HG03064 (cell line): ENCODE measurements around the gene CDH15.

Source experiments
- ATAC-seq: cut with Tn5 transposase; IDR thresholded peaks from one replicate; pipeline ENCODE4 v1.9.1; 2021; ENCODE audit warnings: low read depth; ENCODE audit not compliant: unreplicated experiment

Gene CDH15

DNA sequence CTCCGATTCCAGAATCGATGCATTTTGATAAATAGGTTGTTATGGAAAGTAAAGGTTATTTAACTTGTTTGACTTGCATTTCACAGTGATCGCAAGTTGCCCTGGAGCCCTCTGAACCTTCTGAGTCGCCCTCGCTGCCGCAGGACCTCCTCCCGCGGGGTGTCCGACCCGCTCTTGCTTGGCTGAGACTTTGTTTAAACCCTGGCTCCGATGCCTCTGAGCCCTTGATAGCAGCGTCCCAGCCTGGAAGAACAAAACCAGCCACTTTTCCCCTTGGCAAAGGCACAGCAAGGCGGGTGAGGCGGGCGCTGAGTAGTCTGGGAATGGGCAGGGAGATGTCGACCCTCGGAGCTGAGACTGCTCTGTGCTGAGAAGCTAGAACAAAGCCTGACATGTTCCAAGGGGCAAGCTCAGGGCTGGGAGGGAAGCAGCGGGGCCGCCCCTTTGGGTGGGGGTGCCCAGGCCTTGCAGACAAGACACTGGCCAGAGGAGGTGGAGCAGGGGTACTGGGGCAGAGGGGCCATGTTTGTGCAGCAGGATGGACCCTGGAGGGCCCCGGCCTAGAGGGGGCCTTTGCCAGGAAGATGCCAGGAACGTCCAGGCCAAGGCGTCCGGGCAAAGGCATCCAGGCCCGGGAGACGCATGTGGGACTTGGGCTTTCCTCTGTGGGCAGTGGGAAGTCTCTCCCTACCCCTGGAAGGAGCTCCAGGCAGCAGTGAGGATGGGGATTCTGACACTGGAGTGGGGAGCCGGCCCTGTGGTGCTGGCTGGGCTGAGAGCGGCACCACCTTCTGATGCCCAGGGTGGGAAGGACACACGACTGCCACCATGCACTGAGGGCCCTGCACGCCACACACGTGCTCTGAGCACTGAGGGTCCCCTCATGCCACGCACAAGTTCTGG lies 30.3 kb upstream of the CDH15 start:
- no peak for ATAC-seq

DNA sequence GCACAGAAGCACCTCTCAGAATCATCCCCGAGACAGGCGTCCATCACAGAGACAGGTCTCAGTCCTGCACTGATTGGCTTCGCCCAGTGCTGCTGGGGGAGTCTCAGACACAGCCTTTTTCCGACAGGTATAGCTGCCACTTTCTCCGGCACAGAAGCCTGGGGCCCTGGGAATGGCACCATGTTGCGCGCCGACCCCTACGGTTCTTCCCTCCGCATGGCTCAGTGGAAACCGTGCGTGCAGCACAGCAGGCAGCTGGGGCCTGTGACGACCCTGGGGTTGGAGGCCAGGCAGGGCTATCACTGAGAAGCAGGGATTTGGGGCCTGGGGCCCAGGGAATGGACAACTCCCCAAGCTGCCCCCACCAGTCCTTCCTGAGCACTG lies 29.7 kb upstream of the CDH15 start:
- no peak for ATAC-seq

DNA sequence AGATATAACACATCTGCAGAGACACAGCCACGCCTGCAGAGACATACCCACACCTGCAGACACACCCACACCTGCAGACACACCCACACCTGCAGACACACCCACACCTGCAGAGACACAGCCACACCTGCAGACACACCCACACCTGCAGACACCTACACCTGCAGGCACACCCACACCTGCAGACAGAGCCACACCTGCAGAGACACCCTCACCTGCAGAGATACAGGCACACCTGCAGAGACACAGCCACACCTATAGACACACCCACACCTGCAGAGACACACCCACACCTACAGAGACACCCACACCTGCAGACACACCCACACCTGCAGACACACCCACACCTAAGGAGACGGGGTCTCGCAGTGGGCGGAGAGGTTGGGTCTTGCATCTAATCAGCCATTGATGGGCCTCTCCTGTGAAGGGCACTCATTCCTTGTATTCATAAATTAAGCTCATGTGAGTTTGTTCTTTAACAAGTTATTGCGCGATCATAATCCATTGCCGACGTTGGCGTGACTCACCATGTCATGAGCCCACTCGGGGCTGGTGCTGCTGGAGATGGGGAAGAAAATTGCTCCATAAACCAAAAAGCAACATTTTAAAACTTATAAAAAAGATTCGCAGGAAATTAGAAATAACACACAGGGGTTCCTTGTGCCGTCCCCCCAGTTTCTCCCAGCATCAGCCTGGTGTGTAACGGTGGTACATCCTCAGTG lies 28.9 kb upstream of the CDH15 start:
- no peak for ATAC-seq

DNA sequence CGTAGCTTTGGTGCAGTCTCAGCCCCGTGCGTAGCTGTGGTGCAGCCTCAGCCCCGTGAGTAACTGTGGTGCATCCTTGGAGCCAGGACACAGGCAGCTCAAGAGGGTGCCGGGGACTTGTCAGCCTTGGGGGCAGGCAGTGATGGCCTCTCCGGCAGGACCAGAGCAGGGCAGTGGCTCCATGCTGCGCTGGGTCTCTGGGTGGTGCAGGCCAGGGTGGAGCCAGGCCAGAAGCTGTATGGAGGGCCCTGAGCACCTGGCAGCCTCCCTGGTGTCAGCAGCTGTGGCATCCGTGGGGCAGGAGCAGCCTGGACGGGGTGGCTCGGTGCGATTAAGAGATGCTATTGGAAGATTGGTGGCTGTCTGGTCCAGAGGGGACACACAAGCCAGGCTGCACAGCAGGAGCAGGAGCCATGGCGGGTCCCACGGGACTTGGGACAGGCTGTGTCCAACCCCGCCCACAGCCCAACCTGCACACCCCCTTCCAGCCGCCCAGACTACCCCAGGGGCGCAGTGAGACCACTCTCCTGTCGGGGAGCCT lies 28.3 kb upstream of the CDH15 start:
- no peak for ATAC-seq

GRCh38 chr16:89143911-89144675 lies 27.5 kb upstream of the CDH15 start:
- no peak for ATAC-seq

DNA sequence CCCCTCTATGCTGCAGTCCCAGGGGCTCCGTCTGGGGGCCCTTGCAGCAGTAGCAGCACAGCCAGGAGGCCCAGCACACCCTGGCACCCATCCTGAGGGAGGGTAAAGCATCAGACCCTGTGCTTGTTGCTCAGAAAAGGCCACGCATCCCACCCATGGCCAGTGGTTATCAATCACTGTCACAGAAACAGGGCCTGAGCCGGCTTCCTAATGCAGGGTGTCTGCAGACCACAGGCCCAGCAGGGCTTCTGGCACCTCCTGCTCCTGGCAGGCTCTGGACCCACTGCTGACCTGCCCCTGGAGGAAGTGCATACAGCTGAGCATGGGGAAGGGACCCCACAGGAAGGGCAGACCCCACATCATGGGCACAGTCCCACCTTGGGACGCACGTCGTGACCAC lies 26.9 kb upstream of the CDH15 start:
- ATAC-seq = no peak

GRCh38 chr16:89145406-89146161 lies 26.0 kb upstream of the CDH15 start:
- no peak for ATAC-seq

DNA sequence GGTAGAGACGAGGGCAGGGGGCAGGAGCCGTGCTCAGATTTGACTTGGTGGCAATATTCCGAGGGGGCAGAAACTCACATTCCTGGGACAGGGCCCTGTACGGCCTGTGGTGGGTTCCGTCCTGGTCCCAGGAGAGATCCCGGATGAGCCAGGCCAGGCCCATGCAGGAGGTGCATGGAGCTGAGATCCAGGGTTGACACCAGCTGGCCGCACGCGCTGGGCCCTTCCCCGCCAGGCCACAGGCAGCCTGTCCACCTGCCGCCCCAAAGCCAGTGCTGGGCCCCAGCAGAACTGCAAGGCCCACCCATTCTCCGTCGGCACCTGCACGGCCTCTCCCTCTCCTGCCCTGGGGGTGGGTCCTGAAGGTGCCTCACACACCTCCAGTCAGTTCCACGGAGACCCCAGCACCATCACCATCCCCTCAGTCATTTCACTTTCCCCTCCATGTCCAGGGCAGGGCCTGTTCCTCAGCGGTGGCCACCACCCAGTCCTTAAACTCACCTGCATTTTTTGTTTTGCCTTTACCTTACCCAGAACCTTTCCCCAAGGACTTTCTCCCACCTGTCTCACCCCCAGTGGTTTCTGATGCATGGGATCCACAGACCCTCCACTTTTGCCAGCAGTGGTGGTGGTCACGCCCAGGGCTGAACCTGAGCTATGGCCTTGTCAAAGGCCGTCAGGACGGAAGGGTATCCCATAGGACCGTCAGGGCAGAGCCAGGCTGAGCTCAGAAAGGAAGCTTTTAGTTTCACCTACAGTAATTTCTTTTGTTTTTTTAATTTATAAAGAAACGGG lies 25.1 kb upstream of the CDH15 start:
- no peak for ATAC-seq

GRCh38 chr16:89147085-89147817 lies 24.3 kb upstream of the CDH15 start:
- no peak for ATAC-seq

- ATAC-seq = no peak
Measured at GRCh38 chr16:89149386-89149785, 22.2 kb upstream of the CDH15 start.

DNA sequence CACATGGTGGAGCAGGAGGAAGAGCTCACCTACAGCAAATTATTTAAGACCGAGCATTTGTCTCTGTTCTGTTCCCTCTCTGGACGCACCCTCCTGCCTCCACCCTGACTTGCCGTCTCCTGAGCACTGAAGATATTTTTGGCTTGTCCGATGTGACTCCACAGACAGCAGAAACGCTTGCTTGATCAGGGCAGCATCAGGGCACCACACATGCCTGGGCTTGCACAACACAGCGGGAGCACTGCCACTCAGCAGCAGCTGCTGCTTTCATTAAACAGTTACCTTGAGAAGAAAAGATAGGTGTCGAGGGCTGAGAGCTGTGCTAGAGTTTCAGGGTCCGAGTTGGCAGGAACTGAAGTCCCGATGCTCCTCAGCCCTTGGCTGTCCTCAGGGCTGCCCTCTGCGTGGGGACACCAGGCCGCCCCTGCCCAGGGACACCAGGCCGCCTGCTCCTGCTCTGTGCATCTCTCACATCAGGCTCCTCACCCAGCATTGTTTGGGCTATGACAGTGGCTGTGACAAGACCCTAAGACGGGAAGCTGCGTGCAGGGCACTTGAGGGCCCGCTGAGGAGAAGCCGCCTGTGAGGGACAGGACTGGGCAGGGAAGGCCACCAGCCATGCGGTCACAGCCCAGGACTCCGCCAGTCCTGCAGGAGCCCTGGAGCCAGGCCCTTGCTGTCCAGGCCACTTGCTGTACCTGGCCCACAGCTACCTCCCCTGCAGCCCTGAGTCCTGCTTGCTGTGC lies 21.3 kb upstream of the CDH15 start:
- no peak for ATAC-seq

DNA sequence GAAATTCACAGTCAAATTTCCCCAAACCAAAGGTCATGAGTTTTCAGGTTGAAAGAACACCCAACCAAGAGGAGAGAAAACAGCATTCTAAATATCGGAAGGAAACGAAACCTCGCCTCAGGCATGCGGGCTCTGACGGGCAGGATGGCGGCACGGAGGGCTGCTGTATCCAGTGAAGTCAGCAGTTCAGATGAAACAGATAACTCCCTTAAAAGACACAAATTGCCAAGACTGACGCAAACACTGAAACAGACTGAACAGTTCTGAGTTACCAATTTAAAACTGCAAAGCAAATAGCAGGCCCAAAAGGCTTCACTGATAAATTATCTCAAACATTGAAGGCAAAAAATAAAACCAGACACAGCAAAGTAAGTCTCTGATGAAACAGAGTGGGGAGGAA lies 20.6 kb upstream of the CDH15 start:
- ATAC-seq = no peak

DNA sequence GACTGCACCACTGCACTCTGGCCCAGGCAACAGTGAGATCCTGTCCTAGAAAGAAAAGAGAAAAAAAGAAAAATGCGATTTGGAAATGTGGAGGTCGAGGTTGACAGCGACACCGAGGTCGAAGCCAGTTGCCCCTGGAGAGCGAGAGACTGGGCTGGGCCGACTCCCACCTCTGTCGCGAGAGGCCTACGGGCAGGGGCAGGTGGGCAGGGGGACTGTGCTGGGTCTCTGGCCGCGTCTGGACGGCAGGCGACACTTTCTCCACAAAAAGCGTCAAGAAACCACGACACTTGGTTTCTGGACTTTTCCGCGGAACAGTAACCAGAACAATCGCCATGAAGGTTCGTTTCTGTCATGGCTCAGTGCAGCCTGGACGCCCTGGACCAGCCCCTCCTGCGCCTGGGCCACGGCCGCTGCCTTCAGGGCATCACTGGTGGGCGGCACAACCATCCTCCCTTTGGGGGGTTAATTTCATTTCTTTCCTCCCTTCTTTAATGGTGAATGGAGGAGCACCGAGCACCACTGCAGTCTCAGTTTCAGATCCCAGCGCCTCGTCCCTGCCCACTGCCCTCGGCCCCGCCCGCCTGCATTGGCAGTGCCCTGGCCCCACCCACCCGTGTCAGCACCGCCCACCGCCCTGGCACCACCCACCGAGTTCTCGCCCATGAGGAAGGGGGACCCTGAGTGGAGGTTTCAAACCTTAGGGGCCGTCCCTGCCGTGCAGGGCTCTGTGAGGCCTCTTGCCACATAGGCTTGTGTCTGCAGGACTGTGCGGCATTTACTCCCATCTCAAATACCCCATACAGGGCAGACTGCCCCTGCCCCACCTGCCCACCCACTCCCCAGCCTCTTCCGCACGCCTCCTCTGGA lies 18.5 kb upstream of the CDH15 start:
- no peak for ATAC-seq

- ATAC-seq = no peak
Measured at GRCh38 chr16:89153848-89154271, 17.7 kb upstream of the CDH15 start.

GRCh38 chr16:89154390-89155183 lies 17.0 kb upstream of the CDH15 start:
- ATAC-seq = no peak

DNA sequence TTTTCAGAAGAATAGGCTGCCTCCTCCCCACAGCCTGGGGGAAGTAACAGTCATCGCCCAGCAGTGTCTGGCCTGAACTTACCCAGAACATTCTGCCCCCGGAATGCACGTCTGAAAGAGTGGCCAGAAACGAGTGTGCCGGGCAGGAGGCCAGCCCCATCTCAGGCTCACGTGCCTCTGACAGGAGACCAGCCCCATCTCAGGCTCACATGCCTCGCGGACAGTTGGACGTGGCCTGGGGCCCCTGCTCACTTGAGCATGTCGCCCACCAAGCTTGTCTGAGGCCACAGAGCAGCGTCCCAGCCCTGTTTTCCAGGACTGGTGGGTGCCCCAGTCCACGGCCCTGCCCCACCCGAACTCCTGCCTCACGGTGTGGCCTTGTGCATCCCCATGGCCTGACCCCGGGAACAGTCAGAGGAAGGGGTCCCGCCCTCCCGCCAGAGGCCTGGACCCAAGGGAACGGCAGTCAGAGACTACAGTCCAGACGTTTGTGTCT lies 16.3 kb upstream of the CDH15 start:
- ATAC-seq = no peak
